ENCODE results near the gene PRKD1.

PRKD1 gene

DNA sequence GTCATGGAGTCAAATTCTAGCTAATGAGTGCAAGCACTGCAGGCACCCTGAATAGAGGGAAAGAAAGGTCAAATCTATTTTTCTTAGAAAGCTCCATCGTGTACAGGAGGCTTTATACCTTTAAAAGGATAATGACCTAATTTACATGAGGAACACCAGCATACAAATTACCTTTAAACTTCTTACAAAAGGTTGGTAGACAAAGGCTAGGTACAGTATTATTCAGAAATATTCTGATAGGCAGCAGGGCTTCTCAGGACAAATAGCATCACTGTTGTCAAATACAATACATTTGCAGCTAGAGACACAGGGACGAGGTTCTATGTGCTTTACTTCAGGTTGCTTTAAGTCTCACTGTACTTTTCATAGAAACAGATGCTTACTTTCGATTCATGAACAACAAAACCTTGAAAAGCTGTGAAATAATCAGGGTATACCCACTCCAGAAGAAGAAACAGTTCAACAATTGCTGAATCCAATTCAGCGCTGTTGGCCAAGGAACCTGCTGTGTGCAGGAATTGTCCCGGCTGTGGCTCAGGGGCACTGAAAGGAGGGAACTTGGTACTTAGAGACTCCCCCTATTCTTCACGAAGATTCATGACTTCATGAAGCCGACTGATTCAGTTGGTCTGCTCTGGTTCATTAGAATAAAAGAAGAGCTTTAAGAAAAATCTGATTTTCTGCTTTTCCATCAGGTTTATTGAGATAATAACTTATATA, 252.9 kb downstream of the PRKD1 start:
- TF ChIP-seq, protein P1, sequence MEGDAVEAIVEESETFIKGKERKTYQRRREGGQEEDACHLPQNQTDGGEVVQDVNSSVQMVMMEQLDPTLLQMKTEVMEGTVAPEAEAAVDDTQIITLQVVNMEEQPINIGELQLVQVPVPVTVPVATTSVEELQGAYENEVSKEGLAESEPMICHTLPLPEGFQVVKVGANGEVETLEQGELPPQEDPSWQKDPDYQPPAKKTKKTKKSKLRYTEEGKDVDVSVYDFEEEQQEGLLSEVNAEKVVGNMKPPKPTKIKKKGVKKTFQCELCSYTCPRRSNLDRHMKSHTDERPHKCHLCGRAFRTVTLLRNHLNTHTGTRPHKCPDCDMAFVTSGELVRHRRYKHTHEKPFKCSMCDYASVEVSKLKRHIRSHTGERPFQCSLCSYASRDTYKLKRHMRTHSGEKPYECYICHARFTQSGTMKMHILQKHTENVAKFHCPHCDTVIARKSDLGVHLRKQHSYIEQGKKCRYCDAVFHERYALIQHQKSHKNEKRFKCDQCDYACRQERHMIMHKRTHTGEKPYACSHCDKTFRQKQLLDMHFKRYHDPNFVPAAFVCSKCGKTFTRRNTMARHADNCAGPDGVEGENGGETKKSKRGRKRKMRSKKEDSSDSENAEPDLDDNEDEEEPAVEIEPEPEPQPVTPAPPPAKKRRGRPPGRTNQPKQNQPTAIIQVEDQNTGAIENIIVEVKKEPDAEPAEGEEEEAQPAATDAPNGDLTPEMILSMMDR (conservative IDR thresholded peaks at IDR 0.05; ENCODE audit: low read depth, low read length), result no peak
- DNase-seq (ENCODE audit: low read depth), result no peak
- H3K4me3 ChIP-seq (ENCODE audit: low read length), result no peak overlapping the region

DNA sequence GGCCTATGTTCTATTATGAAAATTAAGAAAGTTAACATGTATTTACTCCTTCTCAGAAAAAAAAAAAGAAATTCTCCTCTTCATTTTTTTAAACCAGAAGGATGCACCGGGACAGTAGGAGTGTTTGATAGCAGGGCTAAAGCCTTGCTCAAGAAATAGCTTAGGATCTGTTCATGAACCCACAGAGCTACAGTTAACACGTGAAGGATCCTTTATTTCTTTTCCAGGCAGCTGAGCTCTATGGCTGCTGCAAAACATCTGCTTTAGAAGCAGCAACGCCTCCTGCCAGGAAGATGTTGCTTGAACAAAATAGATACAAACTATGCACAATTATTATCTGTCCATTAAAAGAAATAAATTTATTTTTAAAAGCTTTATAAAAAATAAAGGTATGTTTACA, 254.8 kb downstream of the PRKD1 start:
- TF ChIP-seq, protein P1 (conservative IDR thresholded peaks at IDR 0.05; ENCODE audit: low read depth, low read length), result no peak

DNA sequence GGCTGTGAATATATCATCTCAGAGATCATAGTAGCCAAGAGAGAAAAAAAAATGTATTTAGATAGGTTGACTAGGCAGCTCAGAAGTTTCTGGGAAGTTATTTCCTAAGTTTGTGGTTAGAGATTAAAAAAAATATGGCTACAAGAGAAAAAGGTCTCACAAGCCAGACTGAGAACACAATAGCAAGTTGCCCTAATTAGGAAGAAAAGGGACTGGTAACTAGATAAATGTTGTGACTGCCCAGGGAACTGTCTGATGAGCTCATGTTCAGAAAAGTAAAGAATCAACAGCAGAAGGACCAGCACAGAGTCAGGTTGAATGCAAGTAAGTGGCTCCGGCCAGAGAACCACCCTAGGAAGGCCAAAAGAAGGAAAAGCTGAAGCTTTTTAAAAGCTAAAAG, 256.6 kb downstream of the PRKD1 start:
- no peak overlapping the region for H3K4me3 ChIP-seq (ENCODE audit: low read length)
- no peak for DNase-seq (ENCODE audit: low read depth)
- TF ChIP-seq, protein P1 (conservative IDR thresholded peaks at IDR 0.05; ENCODE audit: low read depth, low read length), result no peak

More for the DNA sequence above, 254.8 kb downstream of the PRKD1 start:
- no peak for DNase-seq (ENCODE audit: low read depth)
- no peak overlapping the region for H3K4me3 ChIP-seq (ENCODE audit: low read length)

DNA sequence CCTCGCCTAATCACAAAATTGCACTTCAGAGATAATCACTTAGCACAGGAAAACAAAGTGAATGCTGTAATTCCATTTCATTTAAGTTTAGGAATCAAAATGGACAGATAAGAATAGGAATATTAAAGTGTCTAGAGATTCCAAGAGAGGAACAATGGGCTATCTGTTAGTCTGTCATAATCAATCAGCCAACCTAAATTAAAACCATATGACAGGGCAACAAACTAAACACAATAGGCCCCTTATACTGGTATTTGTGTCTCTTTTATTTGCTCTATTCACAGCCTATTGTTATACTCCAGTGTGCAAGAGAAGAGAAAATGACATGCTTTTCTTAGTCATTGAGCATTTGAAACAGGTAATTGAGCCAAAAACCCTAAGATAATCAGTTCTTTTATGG, 259.4 kb downstream of the PRKD1 start:
- DNase-seq (ENCODE audit: low read depth), result no peak
- H3K4me3 ChIP-seq (ENCODE audit: low read length), result no peak overlapping the region
- TF ChIP-seq, protein P1 (conservative IDR thresholded peaks at IDR 0.05; ENCODE audit: low read depth, low read length), result no peak

DNA sequence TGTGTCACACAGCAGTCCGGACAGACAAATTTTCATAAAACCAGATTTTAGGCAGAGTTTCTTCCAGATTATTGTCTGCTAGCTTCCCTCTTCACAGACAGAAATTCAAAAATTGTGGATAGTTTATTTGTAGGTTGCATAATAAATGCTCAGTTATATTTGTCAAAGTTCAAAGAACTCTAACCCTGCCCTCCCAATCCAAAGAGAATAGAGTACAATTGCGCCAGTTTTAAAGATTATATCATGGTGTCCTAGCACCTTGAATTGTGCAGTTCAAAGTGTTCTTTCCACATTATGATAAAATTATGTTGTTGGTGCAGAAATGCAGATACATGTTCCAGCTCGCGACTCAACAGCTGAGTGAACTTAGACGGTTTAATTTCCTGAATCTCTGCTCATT, 263.1 kb downstream of the PRKD1 start:
- DNase-seq (ENCODE audit: low read depth), result no peak
- H3K4me3 ChIP-seq (ENCODE audit: low read length), result no peak overlapping the region
- TF ChIP-seq, protein P1 (conservative IDR thresholded peaks at IDR 0.05; ENCODE audit: low read depth, low read length), result no peak

DNA sequence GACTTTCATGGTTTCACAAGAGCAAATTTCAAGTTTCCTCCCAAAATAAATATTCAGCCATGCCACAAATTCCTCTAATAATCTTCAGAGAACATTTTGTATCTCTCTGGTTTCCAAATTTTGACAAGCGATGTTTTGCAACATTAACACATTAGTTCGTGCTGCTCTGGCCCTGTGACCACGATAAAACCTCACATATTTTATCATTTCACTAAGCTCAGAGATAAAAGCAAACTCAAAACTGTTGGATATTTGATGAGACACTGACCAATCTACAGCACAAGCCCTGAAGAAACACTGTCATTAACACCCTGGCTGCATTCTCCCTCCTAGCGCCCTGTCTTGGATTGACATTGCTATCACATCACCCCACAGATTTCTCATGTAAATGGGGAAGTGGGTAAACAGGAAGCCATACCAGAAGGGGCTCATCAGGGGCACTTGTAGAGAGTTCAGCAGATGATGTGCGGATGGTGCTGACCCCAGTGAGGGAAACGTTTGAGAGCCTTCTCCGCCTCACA, 264.3 kb downstream of the PRKD1 start:
- TF ChIP-seq, protein P1 (conservative IDR thresholded peaks at IDR 0.05; ENCODE audit: low read depth, low read length), result no peak
- no peak for DNase-seq (ENCODE audit: low read depth)
- H3K4me3 ChIP-seq (ENCODE audit: low read length), result no peak overlapping the region

DNA sequence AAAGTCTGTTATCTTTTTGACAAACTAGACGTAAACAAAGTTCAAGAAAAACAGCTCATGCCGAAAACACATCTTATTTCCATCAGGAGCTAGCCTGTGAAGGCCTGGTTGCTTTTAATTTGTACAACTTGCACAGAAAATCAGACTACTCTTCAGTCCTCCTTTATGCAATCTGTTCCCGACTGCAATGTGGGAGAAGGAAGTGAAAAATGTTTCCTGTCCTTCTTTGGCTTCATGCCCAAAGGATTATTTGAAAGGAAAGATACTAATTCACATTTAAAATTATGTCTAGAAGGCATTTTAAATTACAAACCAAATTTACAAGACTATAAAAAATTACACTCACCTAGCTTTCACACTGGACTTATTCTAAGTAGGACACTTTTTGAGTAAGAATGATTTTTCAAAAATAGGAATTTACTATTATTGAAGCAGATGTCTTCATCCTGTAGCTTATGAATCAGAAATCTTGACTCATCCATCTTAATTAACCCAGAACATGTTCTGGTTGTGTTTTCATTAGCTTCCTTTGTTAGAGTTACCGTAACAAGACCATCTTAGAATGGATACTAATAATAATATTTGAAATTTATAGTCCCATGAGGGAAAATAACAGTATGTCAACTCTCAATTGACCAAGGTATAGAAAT, 272.6 kb downstream of the PRKD1 start:
- no peak for DNase-seq (ENCODE audit: low read depth)
- TF ChIP-seq, protein P1 (conservative IDR thresholded peaks at IDR 0.05; ENCODE audit: low read depth, low read length), result no peak
- H3K4me3 ChIP-seq (ENCODE audit: low read length), result no peak overlapping the region

All from retinal pigment epithelial cell (primary cell).